Kidney glomerular epithelial cell (primary cell): ENCODE results near the gene UROC1.

Experiments
- DNase-seq: peaks from one replicate; lab custom pipeline; 2025; lab: John Stamatoyannopoulos, UW

UROC1 gene

DNA sequence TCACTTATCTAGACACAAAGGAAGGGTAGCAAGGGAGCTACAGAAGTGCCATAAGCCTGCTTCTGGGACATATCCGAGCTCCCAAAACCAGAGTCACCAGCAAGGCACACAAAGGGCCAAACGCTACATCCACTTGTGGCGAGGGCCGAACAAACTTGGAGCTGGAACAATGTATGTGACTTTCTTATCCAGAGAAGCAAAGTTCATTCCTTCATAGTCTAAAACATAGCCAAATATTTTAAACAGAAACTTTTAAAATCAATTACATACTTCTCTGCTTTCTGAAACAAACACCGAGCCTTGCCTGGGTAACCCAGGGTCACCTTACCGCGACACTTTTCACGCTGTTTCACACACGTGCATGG is 57.8 kb downstream of the UROC1 start:
- DNase-seq = no peak

DNA sequence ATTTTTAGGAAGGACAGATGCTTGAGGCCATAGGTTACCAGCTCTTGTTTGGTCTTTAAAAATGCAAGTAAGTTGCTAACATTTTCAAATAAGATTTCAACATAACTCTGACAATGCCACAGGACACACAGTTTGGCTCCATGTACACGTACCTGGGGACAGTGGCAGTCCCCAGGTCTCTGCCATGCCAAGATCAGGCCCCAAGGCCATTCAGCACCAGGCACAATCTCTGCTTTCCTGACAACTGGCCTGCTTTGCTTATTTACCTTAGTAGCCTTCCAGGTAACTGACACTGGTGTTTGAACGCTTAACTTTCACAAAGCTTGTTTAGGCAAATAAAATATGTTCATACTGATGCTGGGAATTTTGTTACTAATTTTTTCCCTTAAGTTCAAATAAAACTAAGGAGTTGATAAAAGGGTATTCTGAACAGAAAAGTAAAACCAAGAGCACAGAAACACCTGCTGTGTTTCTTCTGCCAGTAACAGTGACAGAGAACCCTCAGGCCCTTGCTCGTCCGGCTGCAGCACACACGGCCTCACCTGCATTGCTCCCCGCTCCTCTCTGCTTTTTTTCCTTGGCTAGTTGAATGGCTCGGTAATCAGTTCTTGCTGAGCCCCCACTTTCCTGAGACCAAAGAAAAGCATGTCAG is 58.3 kb downstream of the UROC1 start:
- DNase-seq = no peak

DNA sequence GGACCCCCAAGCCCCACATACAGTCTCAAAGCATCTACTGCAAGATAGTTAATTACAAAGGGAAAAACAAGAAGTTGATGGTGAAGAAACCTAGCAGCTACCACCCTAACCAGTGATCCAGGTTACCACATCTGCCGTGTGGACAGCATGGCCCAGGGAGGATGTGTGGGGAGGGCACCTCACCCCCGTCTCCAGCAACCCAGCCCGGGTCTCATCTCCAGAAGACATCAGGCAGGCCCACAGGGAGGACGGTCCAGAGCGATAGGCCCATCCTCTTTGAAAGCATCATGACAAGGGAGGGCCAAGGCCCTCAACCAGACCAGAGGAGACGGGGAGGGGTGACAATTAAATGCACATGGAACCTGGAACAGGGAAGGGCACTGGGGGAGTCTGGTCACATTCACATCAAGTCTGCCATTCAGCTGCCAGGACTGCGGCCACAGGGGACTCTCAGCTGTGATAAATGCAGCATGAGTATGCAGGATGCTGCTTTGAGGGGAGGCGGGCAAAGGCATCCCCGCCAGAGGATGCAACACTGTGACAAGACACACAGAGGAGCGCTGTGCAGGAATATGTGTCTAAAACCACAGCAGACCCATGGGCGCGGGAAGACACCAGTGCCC is 60.7 kb downstream of the UROC1 start:
- no peak for DNase-seq

DNA sequence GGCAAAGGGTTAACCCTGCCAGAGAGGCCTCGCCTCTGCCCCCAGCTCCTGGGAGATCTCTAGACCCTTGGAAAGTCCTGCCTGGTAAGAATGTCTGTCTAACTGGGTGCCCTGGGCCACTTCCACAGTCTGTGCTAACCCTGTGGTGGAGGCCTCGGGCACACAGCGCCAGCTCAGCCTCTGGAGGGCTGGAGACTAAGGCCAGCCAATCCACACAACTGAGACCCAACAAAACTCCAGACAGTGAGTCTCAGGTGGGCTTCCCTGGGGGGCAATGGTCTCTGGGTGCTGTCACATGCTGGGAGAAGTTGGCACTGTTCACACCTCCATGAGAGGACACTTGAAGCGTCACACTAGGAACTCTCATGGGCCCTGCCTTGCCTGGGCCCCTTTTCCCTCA is 61.4 kb downstream of the UROC1 start:
- DNase-seq = no peak

DNA sequence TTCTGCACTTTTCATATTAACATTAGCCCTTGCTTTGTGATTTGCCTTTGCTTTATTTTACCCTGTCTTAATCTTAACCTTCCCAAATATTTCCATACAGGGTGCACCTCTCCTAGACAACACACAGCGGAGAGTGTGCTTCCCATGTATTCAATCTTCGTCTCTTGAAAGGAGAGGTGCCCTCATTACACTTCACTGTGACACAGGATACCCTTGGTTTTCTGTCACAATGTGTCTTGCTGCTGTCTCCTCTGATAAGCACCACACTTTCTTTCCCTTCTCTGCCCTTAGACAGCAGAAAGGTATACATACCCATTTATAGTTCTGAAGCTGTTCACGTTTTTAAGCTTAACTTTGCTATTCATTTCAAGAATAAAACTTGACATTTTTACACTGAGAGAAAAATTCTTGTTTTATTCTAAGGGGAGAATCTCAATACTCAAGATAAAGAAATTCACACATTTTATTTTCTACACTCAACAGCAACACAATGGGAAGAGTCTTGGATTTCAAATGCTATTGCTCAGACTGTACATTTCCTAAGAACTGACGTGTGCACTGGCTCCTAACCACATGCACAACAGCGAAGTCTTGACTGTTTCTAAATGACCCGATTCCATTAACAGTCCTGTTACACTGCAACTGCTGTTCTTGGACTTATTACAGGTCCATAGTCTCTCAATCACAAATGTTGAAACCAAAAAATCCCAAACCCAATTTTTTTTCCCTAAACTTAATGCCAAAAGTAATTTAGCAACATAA is 63.0 kb downstream of the UROC1 start:
- DNase-seq = no peak

DNA sequence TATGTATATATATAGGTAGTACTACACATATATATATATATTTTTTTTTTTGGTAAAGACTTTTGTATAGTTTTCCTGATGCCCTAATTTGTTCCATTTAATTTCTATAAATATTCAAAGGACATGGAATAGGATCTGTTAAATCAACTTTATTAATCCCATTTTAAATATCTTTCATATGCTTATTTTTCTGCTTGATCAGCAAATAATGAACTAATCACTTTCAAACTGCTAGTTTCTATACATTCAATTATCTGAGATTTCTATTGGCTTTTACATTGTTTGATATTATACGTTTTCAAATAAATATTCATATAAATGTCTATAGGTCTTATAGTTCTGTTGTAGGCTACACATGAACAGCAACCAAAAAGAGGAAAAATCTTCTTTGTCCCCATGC is 63.5 kb downstream of the UROC1 start:
- no peak for DNase-seq

DNA sequence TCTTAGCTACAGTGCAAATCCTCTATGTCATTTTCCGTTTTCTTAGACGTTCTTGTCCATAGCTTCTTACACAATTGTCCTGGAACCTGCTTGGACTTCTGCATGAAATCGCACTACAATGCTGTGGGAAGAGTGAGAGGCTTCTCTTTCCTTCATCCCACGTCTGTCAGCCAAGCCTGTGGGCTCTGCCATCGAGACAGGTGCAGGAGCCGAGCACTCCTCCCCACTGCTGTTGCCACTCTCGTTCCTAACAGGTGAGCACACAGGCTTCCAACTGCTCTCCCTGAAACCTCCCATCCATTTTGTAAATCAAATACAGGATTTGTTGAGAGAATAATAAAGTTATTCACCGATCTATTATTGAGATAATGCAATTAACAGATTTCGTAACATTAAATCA is 65.4 kb downstream of the UROC1 start:
- DNase-seq = no peak

DNA sequence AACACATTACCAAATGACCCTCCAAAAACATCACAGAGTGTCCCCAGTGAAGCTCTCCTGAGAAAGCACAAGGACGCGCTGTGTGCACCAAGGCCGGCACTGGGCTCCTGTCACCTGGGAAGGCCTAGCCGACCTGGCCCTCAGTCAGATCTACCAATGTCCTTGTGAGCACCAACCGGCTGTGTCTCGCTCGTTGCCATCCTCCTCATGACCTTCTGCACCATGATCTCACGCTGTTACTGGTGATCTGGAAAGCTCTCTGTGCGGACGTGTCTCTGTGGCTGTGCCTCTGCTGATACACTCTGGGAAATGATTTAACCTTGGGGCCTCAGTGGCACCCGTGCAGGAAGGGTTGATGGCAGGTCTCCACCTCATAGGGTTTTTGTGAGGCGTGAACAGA is 66.1 kb downstream of the UROC1 start:
- DNase-seq = no peak

DNA sequence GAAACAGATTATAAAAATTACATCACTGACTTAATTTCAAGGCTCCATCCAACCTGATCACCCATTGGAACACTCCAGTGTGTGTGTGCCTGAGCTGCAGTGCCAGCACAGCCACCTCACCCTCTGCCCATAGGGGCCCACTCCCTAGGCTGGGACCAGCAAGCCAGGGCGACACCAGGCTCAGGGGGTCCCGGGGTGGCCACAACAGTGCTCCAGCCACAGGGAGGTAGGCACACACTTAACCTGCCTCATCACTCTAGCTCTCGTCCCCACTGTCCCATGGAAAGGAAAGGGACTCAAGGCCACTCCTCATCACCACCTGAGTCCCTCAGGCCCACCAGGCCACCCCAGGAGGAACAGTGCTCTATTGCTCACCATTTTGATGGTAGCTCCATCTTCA is 66.8 kb downstream of the UROC1 start:
- no peak for DNase-seq

DNA sequence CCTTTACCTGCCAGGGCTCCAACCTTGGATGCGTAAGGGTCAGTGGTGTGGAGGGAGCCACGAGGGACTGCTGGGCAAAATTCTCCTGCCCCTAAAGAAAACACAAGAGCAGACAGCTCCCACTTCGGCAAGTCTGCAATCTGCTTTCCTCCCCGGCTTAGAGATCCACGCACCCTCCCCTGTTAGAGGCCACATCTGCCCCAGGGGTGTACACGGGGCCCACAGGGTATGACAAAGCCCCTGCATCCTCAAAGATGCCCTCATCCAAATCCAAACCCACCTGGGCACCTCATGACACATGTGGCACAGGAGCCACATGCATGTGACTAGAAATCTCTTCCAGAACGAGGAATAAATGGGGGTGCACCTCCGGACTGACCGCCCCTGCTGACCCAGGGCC is 67.4 kb downstream of the UROC1 start:
- no peak for DNase-seq

DNA sequence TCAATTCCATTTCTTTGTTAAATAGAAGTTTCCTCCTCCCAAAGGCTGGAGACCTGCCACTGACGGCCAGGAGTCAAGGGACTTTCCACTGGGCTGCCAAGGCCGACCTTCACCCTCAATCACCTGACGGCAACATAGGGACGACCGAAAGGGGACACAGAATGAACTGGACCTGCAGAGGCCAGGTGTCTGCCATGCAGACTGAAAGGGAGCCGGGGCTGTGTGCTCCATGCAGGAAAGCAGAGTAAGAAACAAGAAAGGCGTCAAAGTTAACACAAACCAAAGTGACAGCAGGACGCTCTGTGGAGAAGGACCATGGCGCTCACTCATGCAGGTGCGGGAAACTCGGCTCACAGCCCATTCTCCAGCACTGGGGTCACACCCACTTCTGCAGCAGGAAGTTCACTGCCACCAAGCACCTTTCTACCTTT is 67.9 kb downstream of the UROC1 start:
- no peak for DNase-seq

DNA sequence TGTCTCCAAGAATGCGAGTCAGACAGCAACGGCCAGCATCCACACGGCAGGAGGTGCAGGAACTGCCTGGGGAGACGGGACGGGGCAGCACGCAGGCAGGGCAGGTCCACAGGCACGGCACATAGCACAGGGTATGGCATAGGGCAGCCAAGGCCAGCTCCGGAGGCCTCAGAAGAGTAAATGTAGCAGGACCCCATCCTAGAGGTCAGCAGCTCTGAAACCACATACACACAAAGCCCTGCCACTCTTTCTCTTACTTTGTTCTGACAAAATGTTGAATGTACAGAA is 68.7 kb downstream of the UROC1 start:
- DNase-seq = no peak

DNA sequence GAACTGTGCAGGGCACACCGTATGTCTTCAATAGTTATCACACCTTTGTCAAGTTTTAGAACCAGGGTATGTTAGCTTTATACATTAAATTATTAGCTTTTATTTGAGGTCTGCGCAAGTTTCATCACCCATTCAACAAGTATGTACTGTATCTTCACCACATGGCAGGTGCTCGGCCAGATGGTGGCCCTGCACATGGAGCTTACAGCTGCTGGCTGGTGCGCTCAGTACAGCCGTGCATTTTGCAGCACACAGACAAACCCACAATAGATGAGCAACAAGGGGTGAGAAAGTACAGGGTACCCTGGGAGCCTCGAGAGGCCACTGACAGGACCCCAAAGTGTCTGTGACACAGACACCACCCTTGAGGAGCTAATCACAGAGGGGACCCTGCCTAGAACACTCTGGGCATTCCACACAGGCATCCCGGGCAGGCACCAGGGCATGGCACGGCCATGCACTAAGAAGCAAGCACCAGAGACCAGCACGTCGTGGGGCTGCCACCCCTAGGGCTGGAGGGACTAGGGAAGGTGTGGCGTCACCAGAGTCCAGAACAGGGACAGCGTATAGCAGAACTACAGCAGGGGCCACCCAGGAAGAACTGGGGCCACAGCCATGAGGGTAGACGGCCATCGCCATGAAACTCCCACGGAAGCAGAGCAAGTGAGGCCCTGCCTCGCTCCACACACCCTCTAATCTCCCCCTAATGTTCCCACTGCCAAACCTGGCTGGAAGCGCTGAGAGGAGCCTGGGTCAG is 69.3 kb downstream of the UROC1 start:
- DNase-seq = no peak

DNA sequence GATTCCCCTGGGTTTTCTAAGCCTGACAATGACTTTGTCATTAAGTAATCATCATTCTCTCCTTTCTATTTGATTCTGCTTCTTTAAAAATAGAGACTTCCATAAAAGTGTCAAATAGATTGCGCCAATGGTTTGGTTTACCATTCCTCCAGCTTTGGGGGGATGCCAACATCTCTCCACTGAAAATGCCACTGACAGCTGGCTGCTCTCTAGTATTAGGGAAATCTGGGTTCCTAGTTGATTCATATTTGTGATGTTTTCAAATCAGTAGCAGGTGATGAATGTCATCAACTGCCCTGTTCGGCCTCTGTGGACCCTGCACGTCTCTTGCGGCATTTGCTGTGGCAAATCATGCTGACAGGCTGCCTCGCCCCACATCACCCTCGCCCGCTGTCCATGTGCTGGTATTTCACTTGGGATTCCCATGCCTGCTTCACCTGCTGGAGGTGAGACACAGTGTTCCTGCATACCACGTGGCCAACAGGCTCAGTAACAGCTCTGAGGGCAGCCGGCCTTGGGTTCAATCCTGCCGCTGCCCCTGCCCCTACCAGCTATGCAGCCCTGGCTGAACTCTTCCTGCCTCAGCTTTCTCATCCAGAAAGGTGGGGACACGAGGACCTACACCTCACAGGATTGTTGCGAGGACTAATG is 70.0 kb downstream of the UROC1 start:
- DNase-seq = no peak

DNA sequence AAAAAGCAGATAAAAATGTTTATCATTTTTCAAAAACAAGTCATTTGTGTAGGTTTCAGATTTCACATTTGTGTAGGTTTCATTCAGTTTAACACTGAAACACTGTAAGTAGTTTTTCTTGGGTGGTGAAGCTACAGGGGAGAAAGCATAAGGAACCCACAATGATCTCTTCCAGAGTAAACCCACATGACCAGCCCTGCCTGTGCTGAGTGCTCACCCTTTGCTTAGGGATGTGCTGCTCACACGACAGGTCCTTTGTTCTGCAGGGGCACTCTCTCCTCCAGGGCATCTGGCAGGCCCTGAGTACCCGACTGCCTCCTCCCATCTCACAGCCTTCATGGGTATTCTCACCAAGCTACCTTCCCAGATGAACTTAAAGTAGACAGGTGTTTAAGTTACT is 70.8 kb downstream of the UROC1 start:
- DNase-seq = no peak

DNA sequence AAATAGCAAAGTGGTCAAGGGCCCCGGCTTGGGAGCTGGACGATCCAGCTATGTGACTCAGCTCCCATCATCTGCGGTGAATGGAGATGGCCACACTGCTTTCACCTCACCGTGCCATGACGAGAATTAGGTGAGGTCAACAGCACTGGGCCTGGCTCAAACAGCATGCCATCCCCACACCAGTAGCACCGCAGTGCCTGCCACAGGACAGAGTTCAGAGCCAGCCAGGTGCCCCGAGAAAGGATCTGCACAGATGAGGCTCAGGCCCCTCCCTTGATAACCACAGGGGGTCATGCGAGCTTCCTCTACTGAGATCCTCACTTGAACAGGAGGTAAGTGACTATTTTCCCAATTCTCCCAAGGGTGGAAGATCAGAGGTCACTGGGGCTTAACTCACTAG is 71.3 kb downstream of the UROC1 start:
- no peak for DNase-seq

DNA sequence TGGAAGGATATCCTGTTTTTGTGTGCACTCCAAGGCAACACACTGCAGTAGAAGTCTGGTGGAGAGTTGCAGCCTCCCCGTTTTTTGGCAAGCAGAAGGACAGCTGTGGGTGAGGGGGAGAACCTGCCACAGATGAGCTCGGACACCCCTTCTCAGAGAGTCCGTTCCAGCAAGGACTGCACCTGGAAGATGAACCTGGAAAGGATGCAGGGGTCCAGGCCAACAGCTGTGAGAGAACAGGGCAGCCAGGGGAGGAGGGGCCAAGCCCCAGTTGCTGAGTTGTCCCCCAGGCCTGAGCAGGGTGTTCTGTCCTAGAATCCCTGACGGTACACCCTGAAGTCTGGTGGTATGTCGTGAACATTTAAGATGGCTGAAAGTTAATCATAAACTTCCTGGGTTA is 72.1 kb downstream of the UROC1 start:
- no peak for DNase-seq

DNA sequence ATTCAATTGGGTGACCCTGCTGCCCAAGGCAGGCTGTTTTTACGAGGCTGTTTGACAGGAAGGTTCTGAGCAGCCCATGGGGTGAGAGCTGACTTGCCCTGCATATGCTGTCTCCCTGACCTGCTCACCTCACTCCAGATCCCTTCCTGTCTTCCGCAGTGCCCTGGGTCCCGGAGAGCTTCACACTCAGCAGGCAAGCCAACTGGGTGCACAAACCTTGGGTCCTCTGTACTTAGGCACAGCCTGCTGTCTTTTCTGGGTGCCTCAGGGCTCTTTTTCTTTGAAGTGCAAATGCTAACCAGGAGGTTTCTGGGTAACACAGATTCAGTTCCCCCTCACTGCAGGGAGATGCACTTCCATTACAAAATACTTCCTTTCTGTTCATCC is 74.7 kb downstream of the UROC1 start:
- no peak for DNase-seq

DNA sequence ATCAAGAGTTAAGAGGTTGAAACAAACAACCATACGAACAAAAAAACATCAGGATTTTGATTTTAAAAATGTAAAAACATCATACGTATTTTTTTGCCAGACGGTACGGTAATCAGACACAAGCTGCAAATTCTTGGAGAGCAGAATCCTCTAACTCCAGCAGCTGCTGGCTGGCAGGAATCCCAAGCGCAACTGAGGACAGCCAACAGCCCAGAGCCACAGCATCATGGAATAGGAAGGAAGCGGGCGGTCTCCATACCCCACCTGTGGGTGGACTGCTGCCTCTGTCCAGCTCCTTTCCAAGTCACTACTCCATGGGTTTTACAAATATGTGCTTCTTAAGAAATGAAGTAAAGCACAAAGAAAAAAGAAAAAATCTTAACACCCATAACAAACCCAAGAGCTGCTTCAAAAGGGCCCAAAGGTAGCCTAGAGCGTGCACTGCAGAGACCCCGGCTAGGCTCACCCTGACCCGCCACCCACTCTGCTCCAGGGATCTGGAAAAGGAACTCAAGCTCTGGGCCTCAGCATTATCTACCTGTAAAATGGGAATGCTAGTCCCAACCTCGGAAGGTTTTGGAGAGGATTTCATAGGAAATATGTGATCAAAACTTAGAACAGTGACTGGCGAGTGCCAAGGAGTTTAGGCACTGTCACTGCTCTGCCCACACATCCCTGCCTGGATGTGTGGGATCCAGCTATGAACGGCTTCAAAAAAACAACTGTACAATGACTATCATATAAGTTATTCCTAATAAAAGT is 75.3 kb downstream of the UROC1 start:
- DNase-seq = no peak

DNA sequence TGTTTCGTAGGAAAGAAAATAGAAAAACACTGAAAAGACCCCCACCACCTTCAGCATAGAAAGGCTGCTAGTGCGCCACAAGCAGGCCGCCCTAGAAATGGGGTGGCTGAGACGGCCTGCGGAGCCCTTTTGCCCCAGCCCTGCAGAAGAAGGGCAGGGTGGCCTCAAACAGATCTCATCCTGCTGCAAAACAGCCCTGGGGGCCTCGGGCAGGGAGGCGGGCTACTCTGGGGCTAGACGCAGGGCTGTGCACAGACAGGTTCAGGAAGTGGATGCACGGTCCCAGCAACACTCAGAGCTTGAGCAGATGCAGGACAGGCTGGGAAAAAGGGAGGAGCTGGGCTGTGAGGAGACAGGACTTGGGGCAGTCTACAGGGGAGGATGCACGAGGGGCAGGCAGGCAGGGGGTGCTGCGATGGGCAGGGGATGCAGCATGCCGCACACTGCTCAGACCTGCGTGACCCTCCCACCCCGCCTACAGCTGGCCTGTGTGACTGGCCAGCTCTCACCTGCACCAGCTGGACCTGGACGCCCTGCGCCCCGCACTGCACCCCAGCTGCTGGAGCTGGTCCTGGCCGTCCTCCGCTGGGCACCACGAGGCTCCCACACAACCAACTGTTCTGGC is 76.2 kb downstream of the UROC1 start:
- DNase-seq = no peak

DNA sequence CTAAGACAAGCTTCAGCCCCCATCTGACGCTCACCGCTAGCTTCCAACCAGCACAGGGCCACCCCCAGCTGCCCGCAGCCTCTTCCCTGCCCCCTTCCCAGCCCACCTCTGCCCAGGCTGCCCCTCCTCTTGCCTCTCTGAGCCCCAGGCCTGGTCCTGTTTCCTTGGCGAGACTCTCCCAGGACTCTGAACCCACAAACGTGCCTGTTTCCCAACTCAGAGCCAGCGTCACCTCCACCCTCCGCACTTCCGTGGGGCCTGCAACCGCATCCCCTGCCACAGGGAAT is 76.9 kb downstream of the UROC1 start:
- DNase-seq = no peak
